H9 (cell line): ENCODE measurements around the gene NPB. TPM values are rescaled to one million over a fixed set of nuclear protein-coding genes. Genes with fewer than 3 reads are reported as not detected.

Source experiments
- DNase-seq: peaks from one replicate; pipeline ENCODE4 v3.0.0-alpha.2; 2017
- H2AFZ ChIP-seq: one replicate; pipeline ENCODE4 v1.6.1; 2013; ENCODE audit warnings: mild to moderate bottlenecking, low read length, control low read depth, moderate library complexity
- H2AK5ac ChIP-seq: 2 replicates; pipeline ENCODE4 v1.6.1; 2013; ENCODE audit warnings: low read length, control low read depth, mixed read lengths; ENCODE audit not compliant: insufficient read length
- H2BK120ac ChIP-seq: one replicate; pipeline ENCODE4 v1.6.1; 2013; ENCODE audit warnings: low read depth, mild to moderate bottlenecking, low read length, control low read depth, inconsistent platforms; ENCODE audit not compliant: poor library complexity, severe bottlenecking
- H2BK12ac ChIP-seq: 2 replicates; pipeline ENCODE4 v1.6.1; 2013; ENCODE audit warnings: low read length, control low read depth, mixed read lengths, low read depth; ENCODE audit not compliant: insufficient read length
- H2BK15ac ChIP-seq: 2 replicates; pipeline ENCODE4 v1.6.1; 2013; ENCODE audit warnings: low read depth, low read length, control low read depth
- H2BK20ac ChIP-seq: one replicate; pipeline ENCODE4 v1.6.1; 2013; ENCODE audit warnings: low read depth, mild to moderate bottlenecking, low read length, control low read depth, inconsistent platforms; ENCODE audit not compliant: poor library complexity, severe bottlenecking
- H2BK5ac ChIP-seq: 2 replicates; pipeline ENCODE4 v1.6.1; 2013; ENCODE audit warnings: low read length, control low read depth, mixed read lengths; ENCODE audit not compliant: insufficient read length
- H3K14ac ChIP-seq: 2 replicates; pipeline ENCODE4 v1.6.1; 2013; ENCODE audit warnings: low read length, control low read depth; ENCODE audit not compliant: insufficient read depth
- H3K18ac ChIP-seq: 2 replicates; pipeline ENCODE4 v1.6.1; 2013; ENCODE audit warnings: low read depth, mild to moderate bottlenecking, mixed read lengths, low read length, control low read depth; ENCODE audit not compliant: insufficient read length
- H3K23ac ChIP-seq: 2 replicates; pipeline ENCODE4 v1.6.1; 2013; ENCODE audit warnings: low read length, control low read depth, mixed read lengths, low read depth; ENCODE audit not compliant: insufficient read length
- H3K23me2 ChIP-seq: 2 replicates; pipeline ENCODE4 v1.6.1; 2013; ENCODE audit warnings: low read depth, mild to moderate bottlenecking, mixed read lengths, low read length, control low read depth; ENCODE audit not compliant: insufficient read length, poor library complexity, severe bottlenecking
- H3K27ac ChIP-seq: 2 replicates; pipeline ENCODE4 v1.5.1; 2013; ENCODE audit warnings: low read length, control low read depth, mixed read lengths, low read depth; ENCODE audit not compliant: insufficient read length
- H3K27me3 ChIP-seq: 2 replicates; pipeline ENCODE4 v1.6.1; 2013; ENCODE audit warnings: low read length, control low read depth, inconsistent platforms; ENCODE audit not compliant: insufficient read depth
- H3K4ac ChIP-seq: 2 replicates; pipeline ENCODE4 v1.6.1; 2013; ENCODE audit warnings: low read depth, mild to moderate bottlenecking, control low read depth, inconsistent platforms, low read length, moderate library complexity
- H3K4me1 ChIP-seq: 2 replicates; pipeline ENCODE4 v1.6.1; 2013; ENCODE audit warnings: low read length, control low read depth, inconsistent platforms; ENCODE audit not compliant: insufficient read depth
- H3K4me2 ChIP-seq: 2 replicates; pipeline ENCODE4 v1.6.1; 2013; ENCODE audit warnings: low read length, control low read depth, mixed read lengths; ENCODE audit not compliant: insufficient read length, insufficient read depth
- H3K56ac ChIP-seq: 2 replicates; pipeline ENCODE4 v1.6.1; 2013; ENCODE audit warnings: low read depth, mild to moderate bottlenecking, mixed read lengths, low read length, control low read depth; ENCODE audit not compliant: insufficient read length
- H3K79me1 ChIP-seq: 2 replicates; pipeline ENCODE4 v1.6.1; 2013; ENCODE audit warnings: low read depth, mild to moderate bottlenecking, moderate library complexity, low read length, control low read depth, inconsistent platforms; ENCODE audit not compliant: insufficient read depth, poor library complexity, severe bottlenecking
- H3K79me2 ChIP-seq: 2 replicates; pipeline ENCODE4 v1.6.1; 2013; ENCODE audit warnings: low read length, control low read depth, inconsistent platforms; ENCODE audit not compliant: insufficient read depth
- H3K9ac ChIP-seq: 2 replicates; pipeline ENCODE4 v1.6.1; 2013; ENCODE audit warnings: low read length, control low read depth, mixed read lengths; ENCODE audit not compliant: insufficient read length; ENCODE audit errors: extremely low read depth
- H3K9me3 ChIP-seq: one replicate; pipeline ENCODE4 v1.6.1; 2013; ENCODE audit warnings: low read depth, low read length, inconsistent platforms; ENCODE audit not compliant: control insufficient read depth
- H3T11ph ChIP-seq: one replicate; pipeline ENCODE4 v1.6.1; 2013; ENCODE audit warnings: mild to moderate bottlenecking, low read length, control low read depth, inconsistent platforms
- H4K20me1 ChIP-seq: one replicate; pipeline ENCODE4 v1.6.1; 2013; ENCODE audit not compliant: control insufficient read depth, insufficient read length, insufficient read depth
- H4K5ac ChIP-seq: 2 replicates; pipeline ENCODE4 v1.6.1; 2013; ENCODE audit warnings: low read depth, mild to moderate bottlenecking, mixed read lengths, low read length, control low read depth; ENCODE audit not compliant: insufficient read length
- H4K8ac ChIP-seq: replicated peaks from 2 replicates; pipeline ENCODE4 v1.6.1; 2013; ENCODE audit warnings: low read length, control low read depth, mixed read lengths, low read depth; ENCODE audit not compliant: insufficient read length
- H4K91ac ChIP-seq: 2 replicates; pipeline ENCODE4 v1.6.1; 2013; ENCODE audit warnings: low read depth, mild to moderate bottlenecking, moderate library complexity, mixed read lengths, low read length, control low read depth; ENCODE audit not compliant: insufficient read length
- H3K27ac Mint-ChIP-seq, 3 experiments: 2 replicates in 2 of 3; 3 replicates in 1 of 3; pipeline ENCODE4 v1.8.0; 2020 to 2021; ENCODE audit warnings: mixed read lengths in 3 of 3, mild to moderate bottlenecking in 1 of 3, moderate library complexity in 1 of 3
- H3K27me3 Mint-ChIP-seq: 2 replicates; pipeline ENCODE4 v1.8.0; 2021; ENCODE audit warnings: low read depth, mild to moderate bottlenecking, moderate library complexity, mixed read lengths
- H3K36me3 Mint-ChIP-seq, 3 experiments: 2 replicates in 2 of 3; 3 replicates in 1 of 3; pipeline ENCODE4 v1.8.0; 2020 to 2021; ENCODE audit warnings: low read depth in 3 of 3, mixed read lengths in 3 of 3; ENCODE audit not compliant: insufficient read depth in 1 of 3
- H3K4me1 Mint-ChIP-seq, 2 experiments: 2 replicates each; pipeline ENCODE4 v1.8.0; 2020; ENCODE audit warnings: mixed read lengths in 2 of 2
- H3K4me3 Mint-ChIP-seq, 2 experiments: 2 replicates in 1 of 2; 3 replicates in 1 of 2; pipeline ENCODE4 v1.8.0; 2020 to 2021; ENCODE audit warnings: mild to moderate bottlenecking in 2 of 2, mixed read lengths in 2 of 2, moderate library complexity in 1 of 2
- H3K9me3 Mint-ChIP-seq, 2 experiments: 2 replicates in 1 of 2; 3 replicates in 1 of 2; pipeline ENCODE4 v1.8.0; 2020; ENCODE audit warnings: mild to moderate bottlenecking in 2 of 2, mixed read lengths in 2 of 2, moderate library complexity in 1 of 2
- CTCF ChIP-seq: fragments of 200-600 bp; sonication (generic); conservative IDR thresholded peaks from 3 replicates; pipeline ENCODE4 v1.8.0; 2021; ENCODE audit warnings: antibody characterized with exemption, mild to moderate bottlenecking
- WGBS: extraction: QIAGEN DNeasy Blood & Tissue Kit; methylation state at CpG from one replicate; pipeline ENCODE4 v1.1.7; 2013; ENCODE audit warnings: missing lambda C conversion rate, low lambda C conversion rate, mixed read lengths; ENCODE audit not compliant: insufficient read length; ENCODE audit errors: extremely low coverage; 5-methylcytosine and 5-hydroxymethylcytosine counted together
- total RNA-seq: library from RNA; stranded (reverse); gene quantifications from 2 replicates; pipeline ENCODE4 v1.2.1, GENCODE V29; 2021

Gene NPB
- total RNA-seq, 1 experiment from 2014 or later: 2.1 TPM

GRCh38 chr17:81878294-81878693 is 23.7 kb upstream of the NPB start:
- H4K91ac ChIP-seq: no peak overlapping the region
- no peak overlapping the region for H2BK120ac ChIP-seq
- Mint-ChIP-seq H3K27me3 (no peaks in the 10 kb centered on the region; the same call in 1 of the 2 replicates), H3K36me3 (peaks cover 14 to 47% (median 43%) of the 10 kb centered on the region in 3 experiments), H3K4me3 (no peak overlapping the region), H3K9me3 (no peaks in the 10 kb centered on the region; a peak in 1 of 5 replicates), H3K4me1 (no peaks in the 10 kb centered on the region), H3K27ac (no peak overlapping the region)
- no peak overlapping the region for H2BK5ac ChIP-seq
- H3T11ph ChIP-seq: no peak overlapping the region
- no peak overlapping the region for H3K56ac ChIP-seq
- H2AK5ac ChIP-seq: no peak overlapping the region
- H3K18ac ChIP-seq: no peak overlapping the region
- no peaks in the 10 kb centered on the region for H3K27me3 ChIP-seq
- no peak overlapping the region for H3K4me2 ChIP-seq
- H3K79me1 ChIP-seq: no peaks in the 10 kb centered on the region
- no peak overlapping the region for H3K23ac ChIP-seq
- H4K20me1 ChIP-seq: no peaks in the 10 kb centered on the region
- H4K5ac ChIP-seq: no peak overlapping the region
- H3K79me2 ChIP-seq: no peaks in the 10 kb centered on the region
- DNase-seq: no peak
- H3K9me3 ChIP-seq: no peaks in the 10 kb centered on the region
- H2BK20ac ChIP-seq: no peak overlapping the region
- H3K4ac ChIP-seq: no peak overlapping the region
- no peaks in the 10 kb centered on the region for H3K23me2 ChIP-seq
- no peak overlapping the region for H2BK15ac ChIP-seq
- no peak overlapping the region for H2BK12ac ChIP-seq
- TF ChIP-seq CTCF: no peak
- no peak overlapping the region for H2AFZ ChIP-seq
- H3K9ac ChIP-seq: no peak overlapping the region
- no peak overlapping the region for H3K14ac ChIP-seq
- no CpG with 5 or more reads among the region's 3 CpGs for WGBS
- no peak overlapping the region for H3K27ac ChIP-seq
- H4K8ac ChIP-seq: no peak overlapping the region
- no peaks in the 10 kb centered on the region for H3K4me1 ChIP-seq
